HUES6 (cell line): ENCODE results near the gene ARNT2.
"Not testable (repeated sequence)": the region's sequence is repeated elsewhere in the genome, so short reads cannot be mapped to it uniquely, and the experiment has no call there.

Experiments used
- H3K27ac ChIP-seq: 2 replicates; pipeline ENCODE4 v1.7.0; 2013; ENCODE audit warnings: low read depth, mild to moderate bottlenecking, low read length, inconsistent platforms
- H3K27me3 ChIP-seq: 2 replicates; pipeline ENCODE4 v1.6.1; 2013; ENCODE audit warnings: low read length; ENCODE audit not compliant: control insufficient read depth, insufficient read depth
- H3K36me3 ChIP-seq: 2 replicates; pipeline ENCODE4 v1.6.1; 2013; ENCODE audit warnings: low read length; ENCODE audit not compliant: control insufficient read depth, insufficient read depth
- H3K4me1 ChIP-seq: 2 replicates; pipeline ENCODE4 v1.6.1; 2013; ENCODE audit warnings: low read length; ENCODE audit not compliant: control insufficient read depth, insufficient read depth
- H3K4me3 ChIP-seq: 2 replicates; pipeline ENCODE4 v1.5.1; 2013; ENCODE audit warnings: low read depth, low read length
- H3K9ac ChIP-seq: one replicate; pipeline ENCODE4 v1.6.1; 2013; ENCODE audit warnings: mild to moderate bottlenecking, low read length
- H3K9me3 ChIP-seq: 2 replicates; pipeline ENCODE4 v1.6.1; 2013; ENCODE audit warnings: low read depth, low read length; ENCODE audit not compliant: control insufficient read depth, insufficient read depth

The ARNT2 gene

GRCh38 chr15:80503319-80503952, 99.3 kb downstream of the ARNT2 start:
- Histone ChIP-seq H3K4me3 (no peak overlapping the region), H3K9ac (no peak overlapping the region), H3K36me3 (no peaks in the 10 kb centered on the region), H3K27ac (no peak overlapping the region), H3K9me3 (peaks cover 7% of the 10 kb centered on the region; the same call in 1 of the 2 replicates), H3K4me1 (no peaks in the 10 kb centered on the region), H3K27me3 (no peaks in the 10 kb centered on the region)

GRCh38 chr15:80504931-80505330, 100.7 kb downstream of the ARNT2 start:
- no peak overlapping the region for H3K27ac ChIP-seq
- H3K4me3 ChIP-seq: no peak overlapping the region

DNA sequence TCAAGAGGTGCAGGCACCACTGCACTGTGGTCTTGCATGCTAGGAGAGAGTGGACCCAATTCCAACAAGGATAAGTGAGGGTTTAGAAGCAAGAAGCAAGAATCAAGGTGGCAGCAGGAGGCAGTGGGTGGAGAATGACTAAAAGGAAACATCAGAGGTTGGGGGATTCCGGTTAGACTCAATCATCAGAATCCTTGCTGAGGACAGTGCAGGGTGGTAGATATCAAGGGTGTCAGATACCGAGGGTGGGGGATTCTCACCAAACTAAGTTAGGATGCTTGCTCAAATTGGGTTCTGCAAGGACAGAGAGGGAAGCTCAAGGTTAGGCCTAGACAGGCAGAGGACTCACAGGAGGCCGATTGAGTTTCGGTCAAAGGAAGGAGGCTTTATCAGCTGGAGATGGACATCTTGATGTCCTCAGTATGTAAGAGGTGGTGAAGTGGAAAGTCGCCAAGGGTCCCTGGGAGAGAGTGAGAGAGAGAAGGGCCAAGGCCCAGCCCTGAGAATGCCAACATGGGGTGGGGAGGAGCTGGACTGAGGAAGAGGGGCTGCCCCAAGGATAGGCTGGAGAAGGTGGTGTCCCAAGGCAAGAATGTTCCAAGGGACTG, 102.2 kb downstream of the ARNT2 start:
- Histone ChIP-seq H3K4me1 (no peaks in the 10 kb centered on the region), H3K4me3 (no peak overlapping the region), H3K27ac (no peak overlapping the region), H3K9me3 (peaks cover 7% of the 10 kb centered on the region; the same call in 1 of the 2 replicates), H3K27me3 (no peaks in the 10 kb centered on the region), H3K9ac (no peak overlapping the region), H3K36me3 (no peaks in the 10 kb centered on the region)

More at GRCh38 chr15:80504931-80505330, 100.7 kb downstream of the ARNT2 start:
- Histone ChIP-seq H3K27me3 (no peaks in the 10 kb centered on the region), H3K9ac (no peak overlapping the region), H3K4me1 (no peaks in the 10 kb centered on the region), H3K9me3 (peaks cover 7% of the 10 kb centered on the region; the same call in 1 of the 2 replicates), H3K36me3 (no peaks in the 10 kb centered on the region)

DNA sequence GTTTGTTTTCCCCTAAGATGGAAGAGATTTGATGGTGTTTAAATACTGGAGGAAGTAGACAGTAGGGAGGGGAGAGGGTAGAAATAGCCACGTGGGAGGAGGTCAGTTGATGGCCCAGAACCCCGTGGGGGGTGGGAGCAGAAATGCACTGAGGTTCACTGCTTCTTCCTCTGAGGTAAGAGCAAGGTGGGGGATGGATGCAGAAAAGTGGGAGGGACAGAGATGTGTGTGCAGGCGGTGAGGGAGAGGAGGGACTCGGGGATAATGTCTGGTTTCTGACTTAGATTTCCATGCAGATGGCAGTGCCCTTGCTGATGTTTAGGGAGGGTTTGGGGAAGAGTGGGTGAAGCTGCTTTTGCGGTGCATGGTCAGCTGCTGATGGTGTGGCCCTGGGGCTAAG, 102.9 kb downstream of the ARNT2 start:
- H3K27ac ChIP-seq: no peak overlapping the region
- H3K9ac ChIP-seq: no peak overlapping the region

DNA sequence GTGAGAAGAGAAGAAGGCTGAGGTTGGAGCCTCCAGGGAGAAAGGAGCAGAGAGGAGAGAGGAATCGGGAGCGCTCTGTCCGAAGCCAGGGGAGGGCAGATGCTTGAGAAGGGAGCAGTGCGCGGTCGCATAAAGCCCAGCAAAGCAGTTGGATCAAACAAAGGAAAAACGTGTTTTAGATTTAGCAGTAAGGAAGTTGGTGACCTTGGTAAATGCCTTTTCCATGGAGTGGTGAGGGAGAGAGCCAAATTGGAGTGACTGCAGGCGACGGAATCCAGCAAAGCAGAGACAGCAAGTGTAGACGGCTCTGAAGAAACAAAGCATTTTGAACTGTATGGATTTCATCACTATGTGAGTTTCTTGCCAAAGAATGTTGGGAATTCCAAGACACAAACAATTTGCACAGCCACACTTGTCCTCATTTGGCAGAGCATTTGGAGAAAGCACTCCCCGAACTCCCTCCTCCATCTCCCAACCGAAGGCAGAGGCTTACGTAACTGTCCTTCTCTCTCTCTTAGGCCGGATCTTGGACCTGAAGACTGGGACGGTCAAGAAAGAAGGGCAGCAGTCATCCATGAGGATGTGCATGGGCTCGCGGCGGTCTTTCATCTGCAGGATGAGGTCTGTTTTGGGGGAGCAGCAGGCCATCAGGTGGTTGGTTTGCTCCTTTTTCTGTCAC, 103.6 kb downstream of the ARNT2 start:
- H3K27me3 ChIP-seq: no peaks in the 10 kb centered on the region
- H3K4me1 ChIP-seq: no peaks in the 10 kb centered on the region
- H3K9me3 ChIP-seq: peaks cover 7% of the 10 kb centered on the region; the same call in 1 of the 2 replicates
- H3K9ac ChIP-seq: no peak overlapping the region
- H3K4me3 ChIP-seq: no peak overlapping the region
- no peaks in the 10 kb centered on the region for H3K36me3 ChIP-seq
- no peak overlapping the region for H3K27ac ChIP-seq

More for the DNA sequence above, 102.9 kb downstream of the ARNT2 start:
- Histone ChIP-seq H3K27me3 (no peaks in the 10 kb centered on the region), H3K4me1 (no peaks in the 10 kb centered on the region), H3K36me3 (no peaks in the 10 kb centered on the region), H3K9me3 (peaks cover 7% of the 10 kb centered on the region; the same call in 1 of the 2 replicates), H3K4me3 (no peak overlapping the region)

GRCh38 chr15:80508783-80509182, 104.6 kb downstream of the ARNT2 start:
- Histone ChIP-seq H3K4me3 (no peak overlapping the region), H3K4me1 (no peaks in the 10 kb centered on the region), H3K36me3 (no peaks in the 10 kb centered on the region), H3K9me3 (peaks cover 7% of the 10 kb centered on the region; the same call in 1 of the 2 replicates), H3K27me3 (no peaks in the 10 kb centered on the region), H3K9ac (no peak overlapping the region), H3K27ac (no peak overlapping the region)

DNA sequence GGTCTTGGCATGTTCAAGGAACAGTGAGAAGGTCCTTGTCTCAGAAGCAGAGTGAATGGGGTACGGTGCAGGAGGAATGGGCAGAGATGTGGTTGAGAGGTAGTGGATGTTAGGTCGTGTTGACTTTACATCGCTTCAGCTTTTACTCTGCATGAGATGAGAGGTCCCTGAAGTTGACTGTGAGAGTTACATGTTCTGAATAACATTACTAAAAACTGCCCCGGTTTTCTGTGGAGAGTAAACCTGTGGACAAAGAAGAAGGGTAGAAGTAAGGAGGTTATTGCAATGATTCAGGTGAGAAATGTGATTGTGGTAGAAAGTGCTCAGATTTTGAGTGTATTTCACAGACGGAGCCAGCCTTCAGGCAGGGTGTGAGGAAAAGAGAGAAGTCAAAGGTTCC, 105.6 kb downstream of the ARNT2 start:
- no peaks in the 10 kb centered on the region for H3K27me3 ChIP-seq
- no peaks in the 10 kb centered on the region for H3K4me1 ChIP-seq
- no peak overlapping the region for H3K4me3 ChIP-seq
- H3K36me3 ChIP-seq: no peaks in the 10 kb centered on the region
- peaks cover 6% of the 10 kb centered on the region; the same call in 1 of the 2 replicates for H3K9me3 ChIP-seq
- no peak overlapping the region for H3K9ac ChIP-seq
- H3K27ac ChIP-seq: no peak overlapping the region

- not testable (repeated sequence) for H3K27ac ChIP-seq, H3K9me3 ChIP-seq, H3K4me1 ChIP-seq, H3K9ac ChIP-seq, H3K4me3 ChIP-seq, H3K27me3 ChIP-seq, H3K36me3 ChIP-seq
Observed at GRCh38 chr15:80510985-80511384, 106.8 kb downstream of the ARNT2 start.

DNA sequence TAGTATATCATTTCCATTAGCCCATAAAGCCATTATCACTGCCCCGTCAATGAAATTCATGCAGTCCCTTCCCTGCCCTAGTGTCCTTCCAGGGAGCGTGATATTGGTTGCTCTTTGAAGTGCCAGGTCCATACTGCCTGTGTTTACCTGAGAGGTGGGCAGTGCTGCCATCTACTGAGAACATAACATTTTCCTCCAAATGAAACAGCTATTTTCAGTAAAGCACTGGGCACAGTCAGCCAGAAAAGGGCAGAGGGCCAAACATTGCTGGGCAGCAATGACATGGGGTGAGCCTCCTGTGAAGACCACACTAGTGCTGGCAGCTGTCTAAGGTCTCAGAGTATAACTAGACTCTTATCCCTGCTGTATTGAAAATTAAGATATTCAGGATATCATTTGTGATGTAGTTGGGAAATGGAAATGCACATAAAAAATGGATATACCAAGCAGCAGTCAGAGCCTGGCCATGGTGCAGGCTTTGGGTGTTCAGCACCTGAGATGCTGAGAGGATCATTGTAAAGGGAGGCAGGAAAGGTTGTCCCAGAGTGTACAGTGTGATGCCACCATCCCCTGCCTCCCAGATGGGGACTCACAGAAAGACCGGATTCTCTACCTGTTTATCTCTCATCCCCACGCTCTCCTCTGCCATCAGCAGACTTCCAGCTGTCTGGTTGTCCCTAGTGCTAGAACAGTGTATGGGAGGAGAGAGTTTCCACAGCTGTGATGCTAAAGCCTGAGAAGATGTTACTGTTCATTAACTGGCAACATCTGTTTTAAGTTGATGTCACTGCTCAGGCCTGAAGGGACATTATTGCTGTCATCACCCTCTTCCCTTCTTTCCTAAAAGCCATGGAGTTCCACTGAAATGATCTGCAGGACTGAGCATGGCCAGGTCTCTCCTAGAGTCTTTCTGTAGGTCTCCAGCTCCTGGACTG, 108.8 kb downstream of the ARNT2 start:
- no peak overlapping the region for H3K27ac ChIP-seq
- no peaks in the 10 kb centered on the region for H3K4me1 ChIP-seq
- no peak overlapping the region for H3K4me3 ChIP-seq
- no peaks in the 10 kb centered on the region for H3K36me3 ChIP-seq
- no peaks in the 10 kb centered on the region for H3K27me3 ChIP-seq
- H3K9me3 ChIP-seq: no peaks in the 10 kb centered on the region; the same call in 1 of the 2 replicates
- no peak overlapping the region for H3K9ac ChIP-seq

- H3K27me3 ChIP-seq: no peaks in the 10 kb centered on the region
- H3K4me3 ChIP-seq: no peak overlapping the region
- H3K9ac ChIP-seq: no peak overlapping the region
- H3K27ac ChIP-seq: no peak overlapping the region
- H3K4me1 ChIP-seq: no peaks in the 10 kb centered on the region
- no peaks in the 10 kb centered on the region; the same call in 1 of the 2 replicates for H3K9me3 ChIP-seq
- H3K36me3 ChIP-seq: no peaks in the 10 kb centered on the region
Observed at GRCh38 chr15:80514071-80514780, 110.0 kb downstream of the ARNT2 start.
